IMR-90 (cell line): ENCODE data around the gene LIMS2. TPM values are rescaled to one million over a fixed set of nuclear protein-coding genes. Genes with fewer than 3 reads are reported as not detected.

Source experiments
- ATAC-seq: fragments of 200-7000 bp; cut with Tn5 transposase; 2 replicates; pipeline ENCODE4 v1.9.1; 2020; ENCODE audit warnings: low read depth, mild to moderate bottlenecking, moderate library complexity
- BruUV-seq: library from RNA; stranded (reverse); fragments of 400-500 nt; replicated peaks from 2 replicates; lab custom pipeline; 2021; lab: Mats Ljungman, UMichigan
- CTCF ChIA-PET: fragments of 300-600 bp; formaldehyde crosslinking; extraction: SDS; loops from one replicate; lab custom pipeline; 2021; ENCODE audit warnings: antibody characterized with exemption; lab: Yijun Ruan, JAX
- POLR2A ChIA-PET: fragments of 300-600 bp; sonication (Branson Sonifier 250); formaldehyde crosslinking; loops from one replicate; lab custom pipeline; 2022; ENCODE audit warnings: antibody characterized with exemption; ENCODE audit not compliant: unreplicated experiment; lab: Charles Lee
- DNase-seq: peaks from one replicate; pipeline ENCODE4 v3.0.0; 2013
- H2AFZ ChIP-seq: replicated peaks from 2 replicates; pipeline ENCODE3; 2013; ENCODE audit warnings: low read length, mild to moderate bottlenecking; ENCODE audit not compliant: poor library complexity
- H2AK5ac ChIP-seq: 2 replicates; pipeline ENCODE4 v1.6.1; 2013; ENCODE audit warnings: low read depth, low read length, inconsistent platforms
- H2AK9ac ChIP-seq: replicated peaks from 2 replicates; pipeline ENCODE3; 2013; ENCODE audit warnings: mild to moderate bottlenecking, low read depth, low read length, moderate library complexity; ENCODE audit not compliant: poor library complexity
- H2BK120ac ChIP-seq: 2 replicates; pipeline ENCODE4 v1.6.1; 2013; ENCODE audit warnings: low read depth, low read length, inconsistent platforms
- H2BK15ac ChIP-seq: 3 replicates; pipeline ENCODE4 v1.6.1; 2013; ENCODE audit warnings: low read depth, low read length, inconsistent platforms
- H2BK20ac ChIP-seq: 2 replicates; pipeline ENCODE4 v1.6.1; 2013; ENCODE audit warnings: low read depth, mild to moderate bottlenecking, inconsistent platforms, low read length, moderate library complexity
- H2BK5ac ChIP-seq: 2 replicates; pipeline ENCODE4 v1.6.1; 2013; ENCODE audit warnings: mild to moderate bottlenecking, low read depth, low read length, inconsistent platforms; ENCODE audit not compliant: poor library complexity, severe bottlenecking
- H3K14ac ChIP-seq: replicated peaks from 2 replicates; pipeline ENCODE4 v1.6.1; 2013; ENCODE audit warnings: low read depth, low read length, inconsistent platforms
- H3K18ac ChIP-seq: 2 replicates; pipeline ENCODE4 v1.6.1; 2013; ENCODE audit warnings: low read depth, low read length, control low read depth
- H3K23ac ChIP-seq: 2 replicates; pipeline ENCODE4 v1.6.1; 2013; ENCODE audit warnings: low read depth, low read length, inconsistent platforms
- H3K27ac ChIP-seq: 2 replicates; pipeline ENCODE4 v1.5.1; 2013; ENCODE audit warnings: mild to moderate bottlenecking, control low read depth, low read length; ENCODE audit not compliant: insufficient read depth
- H3K27me3 ChIP-seq: 2 replicates; pipeline ENCODE4 v1.6.1; 2013; ENCODE audit warnings: low read length; ENCODE audit not compliant: control insufficient read depth, insufficient read depth
- H3K36me3 ChIP-seq: 2 replicates; pipeline ENCODE4 v1.6.1; 2013; ENCODE audit warnings: low read length, mixed read lengths; ENCODE audit not compliant: control insufficient read depth, insufficient read depth
- H3K4ac ChIP-seq: 2 replicates; pipeline ENCODE4 v1.6.1; 2013; ENCODE audit warnings: low read depth, low read length, inconsistent platforms
- H3K4me1 ChIP-seq: 2 replicates; pipeline ENCODE4 v1.6.1; 2013; ENCODE audit warnings: low read length, mixed read lengths; ENCODE audit not compliant: control insufficient read depth, insufficient read depth
- H3K4me2 ChIP-seq: 2 replicates; pipeline ENCODE4 v1.6.1; 2013; ENCODE audit warnings: low read depth, mild to moderate bottlenecking, control low read depth, low read length, moderate library complexity
- H3K4me3 ChIP-seq: 2 replicates; pipeline ENCODE4 v1.5.1; 2013; ENCODE audit warnings: low read depth, mild to moderate bottlenecking, control low read depth, low read length, moderate library complexity; ENCODE audit not compliant: insufficient read depth
- H3K56ac ChIP-seq: 2 replicates; pipeline ENCODE4 v1.6.1; 2013; ENCODE audit warnings: low read length, inconsistent platforms; ENCODE audit not compliant: insufficient read depth; ENCODE audit errors: extremely low read depth
- H3K79me1 ChIP-seq, 2 experiments: 2 replicates each; pipeline ENCODE4 v1.6.1; 2013; ENCODE audit warnings: low read length in 2 of 2, inconsistent platforms in 1 of 2, low read depth in 1 of 2
- H3K9ac ChIP-seq: 2 replicates; pipeline ENCODE4 v1.6.1; 2013; ENCODE audit warnings: low read depth, low read length, control low read depth
- H3K9me1 ChIP-seq: 2 replicates; pipeline ENCODE4 v1.6.1; 2013; ENCODE audit warnings: low read length, inconsistent platforms; ENCODE audit not compliant: insufficient read depth
- H3K9me3 ChIP-seq: 2 replicates; pipeline ENCODE4 v1.6.1; 2013; ENCODE audit warnings: low read length; ENCODE audit not compliant: control insufficient read depth, insufficient read depth
- H4K20me1 ChIP-seq: 2 replicates; pipeline ENCODE4 v1.6.1; 2013; ENCODE audit warnings: low read length, inconsistent platforms; ENCODE audit not compliant: insufficient read depth
- H4K5ac ChIP-seq: 2 replicates; pipeline ENCODE4 v1.6.1; 2013; ENCODE audit warnings: mild to moderate bottlenecking, low read depth, low read length, control low read depth
- H4K8ac ChIP-seq, 2 experiments: 2 replicates each; pipeline ENCODE4 v1.6.1; 2013; ENCODE audit warnings: low read depth in 2 of 2, low read length in 2 of 2, control low read depth in 1 of 2, inconsistent platforms in 1 of 2
- H4K91ac ChIP-seq: 2 replicates; pipeline ENCODE4 v1.6.1; 2013; ENCODE audit warnings: low read depth, low read length, inconsistent platforms; ENCODE audit not compliant: insufficient read depth
- BHLHE40 ChIP-seq: fragments of 150-350 bp; IDR thresholded peaks from 2 replicates; pipeline ENCODE4 v1.6.1; 2016; ENCODE audit warnings: mild to moderate bottlenecking, low read depth, low read length
- CHD1 ChIP-seq: IDR thresholded peaks from 2 replicates; pipeline ENCODE4 v1.6.1; 2012; ENCODE audit warnings: low read depth, low read length, improper control_type of control experiment
- CTCF ChIP-seq: conservative IDR thresholded peaks from 2 replicates; pipeline ENCODE4 v1.5.1; 2012; ENCODE audit warnings: mild to moderate bottlenecking, low read depth, low read length, improper control_type of control experiment
- ELK1 ChIP-seq: fragments of 150-350 bp; IDR thresholded peaks from 2 replicates; pipeline ENCODE4 v1.6.1; 2016; ENCODE audit warnings: low read depth, mild to moderate bottlenecking, low read length, moderate library complexity, borderline replicate concordance
- FOS ChIP-seq: fragments of 150-350 bp; IDR thresholded peaks from 2 replicates; pipeline ENCODE4 v1.6.1; 2016; ENCODE audit warnings: low read depth, low read length
- MAFK ChIP-seq: IDR thresholded peaks from 2 replicates; pipeline ENCODE4 v1.6.1; 2012; ENCODE audit warnings: low read depth, low read length, improper control_type of control experiment
- MXI1 ChIP-seq: IDR thresholded peaks from 2 replicates; pipeline ENCODE4 v1.6.1; 2012; ENCODE audit warnings: low read depth, mild to moderate bottlenecking, low read length, moderate library complexity, borderline replicate concordance
- NFE2L2 ChIP-seq: fragments of 150-350 bp; IDR thresholded peaks from 2 replicates; pipeline ENCODE4 v1.6.1; 2016; ENCODE audit warnings: low read depth, mild to moderate bottlenecking, low read length
- POLR2A ChIP-seq: IDR thresholded peaks from 2 replicates; pipeline ENCODE4 v1.6.1; 2012; ENCODE audit warnings: mild to moderate bottlenecking, low read depth, low read length
- RAD21 ChIP-seq: IDR thresholded peaks from 2 replicates; pipeline ENCODE4 v1.6.1; 2012; ENCODE audit warnings: low read length, improper control_type of control experiment
- RCOR1 ChIP-seq: IDR thresholded peaks from 2 replicates; pipeline ENCODE4 v1.6.1; 2012; ENCODE audit warnings: mild to moderate bottlenecking, low read length, improper control_type of control experiment; ENCODE audit not compliant: insufficient replicate concordance
- RFX5 ChIP-seq: IDR thresholded peaks from 2 replicates; pipeline ENCODE4 v1.8.0; 2012; ENCODE audit warnings: low read depth, mild to moderate bottlenecking, low read length, moderate library complexity
- SMC3 ChIP-seq: fragments of 150-350 bp; IDR thresholded peaks from 2 replicates; pipeline ENCODE4 v1.6.1; 2016; ENCODE audit warnings: low read depth, mild to moderate bottlenecking, antibody characterized with exemption, low read length, moderate library complexity
- WGBS, 2 experiments: methylation state at CpG; one replicate each; pipeline versions ENCODE4 v1.1.5 to v1.1.7; 2013; ENCODE audit warnings: missing lambda C conversion rate in 2 of 2; ENCODE audit not compliant: insufficient read length in 1 of 2; ENCODE audit errors: extremely low coverage in 2 of 2; 5-methylcytosine and 5-hydroxymethylcytosine counted together
- dilution Hi-C: fragments of 300-500 bp; cut with HindIII; formaldehyde crosslinking; loops from one replicate; pipeline ENCODE4 v1.14.3; 2018; ENCODE audit warnings: low sequenced_read_pairs; ENCODE audit not compliant: unreplicated experiment
- in situ Hi-C: fragments of 300-500 bp; cut with MboI; formaldehyde crosslinking; loops from 3 replicates; pipeline ENCODE4 v1.14.3; 2019; ENCODE audit warnings: low sequenced_read_pairs, inconsistent platforms, mixed read lengths
- intact Hi-C: fragments of 100-400 bp; cut with micrococcal nuclease; formaldehyde crosslinking; loops from 2 replicates; pipeline ENCODE4 v1.10.0; 2022
- polyA plus RNA-seq, 3 experiments: library from polyadenylated mRNA; depleted of rRNA; stranded (reverse); fragments of >200 nt; gene quantifications; 2 replicates each; pipeline ENCODE4 v1.2.3, GENCODE V29; 2012; ENCODE audit warnings: low replicate concordance in 1 of 3
- total RNA-seq: library from RNA; depleted of rRNA; stranded (reverse); fragments of >200 nt; gene quantifications from 2 replicates; pipeline ENCODE4 v1.2.3, GENCODE V29; 2012

LIMS2 gene
- total and polyA plus RNA-seq, 2 of the 4 experiments (the other 2 are of a cell fraction): 1.3 to 18.8 TPM

GRCh38 chr2:127620866-127621265, 54.5 kb downstream of the LIMS2 start:
- CTCF ChIA-PET: no interaction called here
- dilution Hi-C loops (no loop called here), in situ Hi-C loops (no loop called here), intact Hi-C loops (no loop called here)
- no peak overlapping the region for H3K27ac ChIP-seq
- H3K14ac ChIP-seq: no peak overlapping the region
- ATAC-seq (no peak), DNase-seq (no peak)
- 0 out of 2 replicates have a peak overlapping the region, but pooled peaks have one; percentile 5 for H2AK5ac ChIP-seq
- no peaks in the 10 kb centered on the region for H4K20me1 ChIP-seq
- no peak overlapping the region for H3K9ac ChIP-seq
- no peak overlapping the region for H3K4me2 ChIP-seq
- H4K5ac ChIP-seq: no peak overlapping the region
- H3K56ac ChIP-seq: no peak overlapping the region
- no peak overlapping the region for H2BK120ac ChIP-seq
- no peak overlapping the region for H3K4ac ChIP-seq
- no peaks in the 10 kb centered on the region for H3K9me3 ChIP-seq
- H3K9me1 ChIP-seq: peaks cover 6% of the 10 kb centered on the region; the same call in 1 of the 2 replicates
- no peaks in the 10 kb centered on the region; the same call in 1 of the 2 replicates for H3K27me3 ChIP-seq
- peaks cover 5% of the 10 kb centered on the region for H3K4me1 ChIP-seq
- H2BK15ac ChIP-seq: no peak overlapping the region
- H2BK20ac ChIP-seq: no peak overlapping the region
- no peak overlapping the region for H4K8ac ChIP-seq
- no peak overlapping the region for H3K23ac ChIP-seq
- WGBS, 2 experiments: 100% methylated on average over 1 of the region's 3 CpGs; no CpG with 5 or more reads in 1 of the 2 experiments
- H3K36me3 ChIP-seq: no peaks in the 10 kb centered on the region
- no peak overlapping the region for H2AFZ ChIP-seq
- no peak overlapping the region for H2AK9ac ChIP-seq
- H3K18ac ChIP-seq: no peak overlapping the region
- BruUV-seq: no TSS peak
- no peak overlapping the region for H2BK5ac ChIP-seq
- POLR2A ChIA-PET: no interaction called here
- TF ChIP-seq RFX5 (no peak), NFE2L2 (no peak), MXI1 (no peak), CHD1 (no peak), CTCF (no peak), SMC3 (no peak), ELK1 (no peak), RCOR1 (no peak), RAD21 (no peak), FOS (no peak), BHLHE40 (no peak), MAFK (no peak), POLR2A (no peak)
- H3K4me3 ChIP-seq: no peak overlapping the region
- no peaks in the 10 kb centered on the region for H3K79me1 ChIP-seq
- no peak overlapping the region for H4K91ac ChIP-seq
